Measurements from ENCODE around the gene SMIM8. TPM values are rescaled to one million over a fixed set of nuclear protein-coding genes. Genes with fewer than 3 reads are reported as not detected.
"Not testable (repeated sequence)": the region's sequence is repeated elsewhere in the genome, so short reads cannot be mapped to it uniquely, and the experiment has no call there.

Gene SMIM8
- total RNA-seq, 4 donors from 2014 or later, result 2.8 to 17.7 (median 6.9) TPM

- ATAC-seq, result no peak
Observed at GRCh38 chr6:87308970-87309369, 13.4 kb upstream of the SMIM8 start.

DNA sequence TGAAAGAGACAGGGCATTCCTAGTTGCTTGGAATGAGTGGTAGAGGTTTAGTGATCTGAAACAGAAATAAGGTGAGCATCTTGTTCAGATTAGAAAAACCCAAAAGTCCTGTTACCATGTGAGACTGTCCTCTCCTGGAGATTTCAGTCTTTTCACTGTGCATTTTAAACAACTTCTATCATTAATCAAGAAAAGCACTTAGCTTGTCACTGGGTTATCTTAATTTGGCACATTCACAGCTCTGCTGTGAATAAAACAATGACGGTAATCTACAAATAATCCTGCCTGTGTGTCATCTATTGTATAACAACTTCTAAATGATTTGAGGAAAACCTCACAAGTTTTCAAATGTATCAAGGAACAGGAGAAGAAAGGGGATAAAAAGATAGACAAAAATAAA is 9.5 kb upstream of the SMIM8 start:
- DNase-seq, result no peak
- Histone ChIP-seq H3K36me3 (no peaks in the 10 kb centered on the region), H3K9me3 (no peaks in the 10 kb centered on the region), H3K27ac (no peak overlapping the region), H3K4me3 (no peak overlapping the region), H3K4me1 (no peaks in the 10 kb centered on the region), H3K27me3 (no peaks in the 10 kb centered on the region)
- in situ Hi-C loops (cut with MboI; ENCODE audit: low sequenced_read_pairs in 4 of 4), result no loop called here
- intact Hi-C loops (cut with DNase I; ENCODE audit: low total_unique reads), result no loop called here
- ATAC-seq, result no peak
- TF ChIP-seq CTCF (IDR thresholded peaks at IDR 0.05 in 4 of 5, conservative IDR thresholded peaks at IDR 0.05 in 1 of 5), result no peak
- no peak for TF ChIP-seq POLR2A (IDR thresholded peaks at IDR 0.05)

More at GRCh38 chr6:87308970-87309369, 13.4 kb upstream of the SMIM8 start:
- intact Hi-C loops (cut with DNase I; ENCODE audit: low total_unique reads) (no loop called here), in situ Hi-C loops (cut with MboI; ENCODE audit: low sequenced_read_pairs in 4 of 4) (no loop called here)
- Histone ChIP-seq H3K9me3 (no peaks in the 10 kb centered on the region), H3K4me1 (no peaks in the 10 kb centered on the region), H3K36me3 (no peaks in the 10 kb centered on the region), H3K27ac (no peak overlapping the region), H3K4me3 (no peak overlapping the region), H3K27me3 (no peaks in the 10 kb centered on the region)
- TF ChIP-seq POLR2A (IDR thresholded peaks at IDR 0.05) (no peak), CTCF (IDR thresholded peaks at IDR 0.05 in 4 of 5, conservative IDR thresholded peaks at IDR 0.05 in 1 of 5) (no peak)
- DNase-seq, result no peak

- Histone ChIP-seq H3K36me3 (no peaks in the 10 kb centered on the region), H3K9me3 (no peaks in the 10 kb centered on the region), H3K4me3 (no peak overlapping the region), H3K27me3 (no peaks in the 10 kb centered on the region), H3K27ac (no peak overlapping the region), H3K4me1 (no peaks in the 10 kb centered on the region)
- in situ Hi-C loops (cut with MboI; ENCODE audit: low sequenced_read_pairs in 4 of 4) (no loop called here), intact Hi-C loops (cut with DNase I; ENCODE audit: low total_unique reads) (no loop called here)
- no peak for ATAC-seq
- no peak for DNase-seq
- no peak for TF ChIP-seq POLR2A (IDR thresholded peaks at IDR 0.05)
- TF ChIP-seq CTCF (IDR thresholded peaks at IDR 0.05 in 4 of 5, conservative IDR thresholded peaks at IDR 0.05 in 1 of 5), result no peak
Observed at GRCh38 chr6:87315071-87315470, 7.3 kb upstream of the SMIM8 start.

- Histone ChIP-seq H3K4me3 (no peak overlapping the region), H3K4me1 (peaks cover 0 to 3% of the 10 kb centered on the region in 2 donors), H3K27me3 (no peaks in the 10 kb centered on the region), H3K27ac (no peak overlapping the region), H3K9me3 (no peaks in the 10 kb centered on the region), H3K36me3 (no peaks in the 10 kb centered on the region)
- ATAC-seq (no peak), DNase-seq (no peak)
- no peak for TF ChIP-seq CTCF (IDR thresholded peaks at IDR 0.05 in 4 of 5, conservative IDR thresholded peaks at IDR 0.05 in 1 of 5)
- TF ChIP-seq POLR2A (IDR thresholded peaks at IDR 0.05), result no peak
- intact Hi-C loops (cut with DNase I; ENCODE audit: low total_unique reads), result no loop called here
- in situ Hi-C loops (cut with MboI; ENCODE audit: low sequenced_read_pairs in 4 of 4), result no loop called here
Observed at GRCh38 chr6:87319271-87319987, 3.0 kb upstream of the SMIM8 start.

DNA sequence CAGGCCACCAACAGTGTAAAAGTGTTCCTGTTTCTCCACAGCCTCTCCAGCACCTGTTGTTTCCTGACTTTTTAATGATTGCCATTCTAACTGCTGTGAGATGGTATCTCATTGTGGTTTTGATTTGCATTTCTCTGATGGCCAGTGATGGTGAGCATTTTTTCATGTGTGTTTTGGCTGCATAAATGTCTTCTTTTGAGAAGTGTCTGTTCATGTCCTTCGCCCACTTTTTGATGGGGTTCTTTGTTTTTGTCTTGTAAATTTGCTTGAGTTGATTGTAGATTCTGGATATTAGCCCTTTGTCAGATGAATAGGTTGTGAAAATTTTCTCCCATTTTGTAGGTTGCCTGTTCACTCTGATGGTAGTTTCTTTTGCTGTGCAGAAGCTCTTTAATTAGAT is 1.5 kb downstream of the SMIM8 start:
- not testable (repeated sequence) for ATAC-seq

More for the DNA sequence above, 1.5 kb downstream of the SMIM8 start:
- H3K9me3 ChIP-seq; H3K4me3 ChIP-seq; H3K36me3 ChIP-seq; H3K27ac ChIP-seq; in situ Hi-C loops (cut with MboI; ENCODE audit: low sequenced_read_pairs in 4 of 4); DNase-seq; H3K4me1 ChIP-seq; H3K27me3 ChIP-seq: not testable (repeated sequence)
- intact Hi-C loops (cut with DNase I; ENCODE audit: low total_unique reads), result loop anchor here (5.0 kb wide), 2 partner anchors 83 to 172 kb away; partner anchors contain the start of gene CFAP206

All from gastrocnemius medialis (tissue), 4 donors.